CD4-positive, alpha-beta T cell treated with Interleukin-15 for 4 hours (primary cell): Measurements from ENCODE around the gene SETD3.

Experiments
- DNase-seq: peaks from one replicate; pipeline ENCODE4 v3.0.0-alpha.2; 2020; ENCODE audit warnings: low spot score

Gene SETD3

DNA sequence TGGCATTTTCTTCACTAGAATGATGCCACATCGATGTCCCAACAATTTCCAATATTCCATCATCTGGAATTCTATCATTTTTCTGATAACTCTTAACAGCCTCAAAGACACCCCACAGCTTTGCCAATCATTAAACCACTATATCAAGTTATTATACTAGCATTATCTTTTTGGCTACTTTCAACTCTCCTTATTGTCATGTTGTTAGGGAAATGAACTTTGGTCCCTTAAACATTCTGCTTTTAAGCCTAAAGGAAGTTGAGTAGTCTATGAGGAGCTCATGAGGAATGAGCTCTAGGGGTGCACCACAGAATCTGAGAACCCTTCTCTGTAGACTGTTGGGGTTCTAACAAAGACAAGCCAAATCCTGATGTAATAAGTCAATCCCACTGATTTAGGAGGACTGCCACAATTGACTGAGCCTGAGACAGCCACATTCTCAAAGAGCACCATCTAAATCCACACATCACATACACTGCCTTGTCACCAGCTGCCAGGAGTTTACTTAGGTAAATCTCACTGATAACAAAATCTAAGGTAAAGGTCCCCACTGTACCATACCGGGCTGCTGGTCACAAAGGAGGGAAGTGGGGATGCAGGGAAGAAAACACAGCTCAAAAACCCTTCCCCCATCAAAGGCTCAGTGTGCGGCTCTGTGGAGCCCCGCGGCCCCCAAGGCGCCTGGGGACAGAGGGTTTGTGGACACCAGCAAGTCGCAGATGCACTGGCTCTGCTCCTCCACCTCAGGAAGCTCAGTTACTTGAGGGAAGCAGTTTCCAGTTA is 58.2 kb downstream of the SETD3 start:
- no peak for DNase-seq

DNA sequence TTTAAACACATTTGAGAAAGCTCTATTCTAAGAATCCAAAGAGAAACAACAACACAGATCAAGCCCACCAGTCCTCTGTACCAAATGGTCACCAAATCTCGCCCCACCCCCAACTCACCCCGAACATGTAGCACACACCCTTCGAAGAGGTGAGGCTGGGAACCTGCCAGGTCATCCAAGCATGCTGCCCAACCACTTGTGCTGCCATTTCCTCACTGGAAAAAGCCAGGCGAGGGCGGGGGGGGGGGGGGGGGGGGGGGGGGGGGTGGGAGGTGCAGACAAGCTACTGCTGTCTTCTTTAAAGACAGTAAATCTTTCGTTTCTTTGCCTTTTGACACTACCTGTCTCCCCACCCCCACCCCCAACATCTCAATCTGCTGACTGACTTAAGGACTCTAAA is 59.9 kb downstream of the SETD3 start:
- DNase-seq, result no peak

DNA sequence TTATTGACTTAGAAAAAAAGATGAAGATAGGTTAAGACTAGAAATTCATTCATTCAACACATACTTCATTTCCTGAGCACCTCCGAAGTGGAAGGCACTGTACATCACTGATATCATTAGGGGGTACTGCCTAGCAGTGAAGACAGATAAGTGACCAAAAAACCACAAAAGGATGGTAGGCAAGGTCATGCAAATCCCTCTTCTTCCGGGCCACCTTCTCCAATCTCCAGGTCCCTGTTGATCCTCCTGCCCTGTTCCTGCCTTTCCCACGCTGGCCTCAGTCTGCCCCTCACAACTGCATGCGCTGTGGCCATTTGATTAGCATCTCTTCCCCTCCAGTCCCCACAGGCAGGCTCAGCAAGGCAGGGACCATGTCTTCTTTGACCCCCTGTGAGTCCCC is 60.8 kb downstream of the SETD3 start:
- DNase-seq, result no peak

DNA sequence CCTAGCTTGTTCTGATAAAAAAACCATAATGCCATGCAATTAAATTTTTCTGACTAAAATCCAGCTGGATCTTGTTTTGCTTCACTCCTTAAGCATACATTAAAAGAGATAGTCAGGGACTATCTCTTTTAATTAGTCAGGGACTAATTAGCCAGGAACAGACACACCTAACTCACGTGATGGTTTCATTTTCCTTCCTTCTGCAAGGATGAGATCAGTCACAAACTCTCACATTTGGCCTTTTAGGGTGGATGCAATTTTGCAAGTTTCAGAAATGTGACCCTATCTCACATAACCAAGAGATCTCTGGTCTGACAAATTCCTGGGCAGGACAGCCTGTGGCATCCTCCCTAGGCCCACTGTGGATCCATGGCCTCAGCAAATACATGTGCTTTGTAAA is 62.4 kb downstream of the SETD3 start:
- no peak for DNase-seq

DNA sequence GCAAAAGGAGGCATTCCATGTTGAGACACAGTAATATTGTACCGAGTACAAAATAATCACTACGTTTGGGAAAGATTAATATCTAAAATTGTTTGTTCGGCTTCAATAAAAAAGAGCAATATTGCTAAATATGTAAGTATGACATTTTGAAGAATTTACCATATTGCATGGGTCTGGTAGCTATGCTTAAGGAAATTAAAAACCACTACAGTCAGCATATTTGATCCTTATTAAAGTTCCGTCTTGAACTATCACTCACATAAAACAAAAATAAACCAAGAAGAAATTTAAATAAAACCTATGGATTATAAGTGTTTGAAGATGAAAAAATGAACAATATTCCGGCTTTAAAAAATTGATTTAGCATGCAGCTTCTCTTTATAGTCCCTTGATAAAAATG is 63.8 kb downstream of the SETD3 start:
- DNase-seq, result no peak

DNA sequence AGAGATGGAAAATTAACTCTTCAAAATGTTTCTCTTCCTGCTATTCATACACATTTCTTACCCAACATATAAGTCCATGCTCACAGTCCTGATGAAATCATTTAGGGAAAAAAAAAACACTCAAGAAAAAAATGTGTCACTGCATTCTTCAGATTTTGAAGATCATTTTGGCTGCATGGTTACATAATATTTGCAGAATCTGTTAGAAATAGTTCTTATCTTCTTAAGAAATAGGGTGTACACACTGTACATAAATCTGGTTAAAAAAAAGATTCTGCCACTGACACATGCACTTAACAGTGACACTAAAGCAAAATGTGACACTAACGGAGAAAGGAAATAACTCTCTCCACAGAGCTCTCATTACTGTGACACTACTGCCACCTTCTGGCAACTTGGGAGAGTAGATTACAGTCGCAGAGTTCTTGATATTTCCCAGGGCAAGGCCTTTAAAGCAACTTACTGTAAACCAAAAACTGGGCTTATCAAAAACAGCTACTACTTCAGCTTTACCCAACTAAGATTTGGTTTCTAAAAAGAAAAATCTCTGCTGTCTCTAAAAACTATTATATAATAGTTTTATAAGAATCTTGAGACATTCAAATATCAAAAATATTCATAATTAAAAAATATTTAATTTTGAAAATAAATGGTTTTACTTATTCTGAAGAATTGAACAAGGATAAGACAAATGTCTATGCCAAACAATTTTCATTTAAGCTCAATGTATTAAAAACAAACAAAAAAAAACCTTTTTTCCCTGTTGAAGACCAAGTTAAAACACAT is 65.0 kb downstream of the SETD3 start:
- DNase-seq, result peak; percentile 84

DNA sequence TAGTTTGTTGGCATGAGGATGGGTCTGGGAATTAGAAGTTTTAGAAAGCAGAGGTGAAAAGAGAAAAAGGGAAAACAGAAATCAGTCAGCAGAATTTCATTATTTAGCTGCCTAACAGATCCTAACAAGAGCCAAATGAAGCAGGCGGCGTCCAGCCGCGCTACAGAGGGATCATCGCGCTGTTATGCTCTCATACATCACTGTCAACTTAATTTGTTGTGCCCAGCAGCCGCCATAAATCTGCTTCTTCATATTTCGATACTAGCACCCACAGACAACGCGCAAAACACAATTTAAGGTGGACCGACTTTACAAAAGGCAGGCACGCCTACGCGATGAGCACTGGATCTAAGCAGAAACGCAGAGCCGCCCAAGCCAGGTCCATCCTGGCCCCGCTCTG is 66.7 kb downstream of the SETD3 start:
- DNase-seq, result no peak

DNA sequence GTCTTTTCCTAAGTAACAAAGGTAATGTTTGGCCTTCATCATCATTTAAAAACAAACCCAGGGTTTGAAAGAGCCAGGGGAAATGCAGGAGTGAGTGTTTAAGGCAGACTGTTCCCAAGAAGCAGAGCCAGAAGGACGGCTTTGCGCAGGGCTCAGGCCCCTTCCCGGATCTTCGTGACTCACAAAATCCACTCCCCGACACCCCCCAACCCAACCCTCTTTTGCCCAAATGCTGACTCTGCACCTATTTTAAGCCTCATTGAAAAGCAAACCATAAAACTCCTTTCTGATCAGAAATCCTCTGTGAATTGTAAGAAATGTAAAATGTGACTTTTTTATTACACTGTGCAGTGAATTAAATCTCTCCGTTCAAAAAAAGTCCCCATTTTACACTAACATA is 67.5 kb downstream of the SETD3 start:
- DNase-seq, result no peak

DNA sequence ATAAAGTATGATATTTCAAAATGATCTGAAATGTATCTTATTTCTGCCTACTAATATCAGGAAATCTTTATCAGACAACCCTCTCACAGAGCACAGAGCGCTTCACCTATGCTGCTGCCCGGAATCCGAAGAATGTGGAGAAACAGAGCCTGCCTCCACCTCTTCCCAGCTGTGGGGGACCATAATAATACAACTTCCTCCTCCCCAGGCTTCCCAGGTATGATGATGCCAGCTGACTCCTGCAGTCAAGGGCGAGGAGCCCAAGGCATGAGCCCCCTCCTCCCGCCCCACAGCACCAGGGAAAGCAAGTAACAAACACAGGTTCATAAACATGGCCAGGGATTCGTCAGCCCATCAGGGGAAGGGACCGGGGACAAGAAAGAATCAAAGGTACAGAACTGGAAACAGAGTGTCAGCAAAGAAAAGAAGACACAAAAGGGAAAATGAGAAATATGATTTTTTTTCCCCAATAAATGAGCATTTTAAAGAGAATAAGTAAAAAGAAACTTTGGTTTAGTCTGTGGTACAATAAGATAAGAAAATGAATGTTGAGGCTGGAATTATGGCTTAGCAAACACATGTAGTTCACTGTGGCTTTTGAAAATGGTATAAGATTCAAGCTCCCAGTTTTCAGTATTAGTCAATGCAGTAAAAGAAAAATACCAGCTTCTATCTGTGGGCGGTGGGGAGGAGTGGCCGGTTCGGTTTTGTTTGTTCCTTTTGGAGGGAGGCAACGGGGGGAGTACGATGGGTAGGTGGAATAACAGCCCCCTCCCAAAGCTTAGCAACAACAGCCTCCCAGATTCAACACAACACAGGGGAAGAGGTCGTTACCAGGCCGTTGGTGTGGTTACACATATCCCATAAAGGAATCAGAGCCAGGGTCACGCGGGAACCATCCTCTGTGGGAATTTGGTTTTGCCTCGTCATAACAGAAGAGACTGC is 68.3 kb downstream of the SETD3 start:
- DNase-seq, result no peak

DNA sequence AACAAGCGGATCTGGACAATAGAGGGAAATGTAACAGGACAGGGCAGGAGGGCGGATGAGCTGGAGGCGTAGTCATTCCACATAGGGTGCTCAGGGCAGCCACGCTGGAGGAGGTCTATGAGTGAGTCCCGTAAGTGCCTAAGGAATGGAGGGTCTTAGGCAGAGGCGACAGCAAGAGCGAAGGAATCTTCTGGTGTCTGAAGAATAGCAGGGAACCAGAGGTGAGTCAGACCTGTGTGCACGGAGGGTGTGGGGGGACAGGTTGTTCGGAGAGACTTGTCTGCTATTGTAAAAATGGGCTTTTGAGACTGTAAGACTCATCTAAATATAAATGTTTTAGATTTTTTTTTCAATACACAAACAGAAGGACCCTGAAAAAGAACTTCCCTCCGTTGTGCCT is 70.6 kb downstream of the SETD3 start:
- no peak for DNase-seq

DNA sequence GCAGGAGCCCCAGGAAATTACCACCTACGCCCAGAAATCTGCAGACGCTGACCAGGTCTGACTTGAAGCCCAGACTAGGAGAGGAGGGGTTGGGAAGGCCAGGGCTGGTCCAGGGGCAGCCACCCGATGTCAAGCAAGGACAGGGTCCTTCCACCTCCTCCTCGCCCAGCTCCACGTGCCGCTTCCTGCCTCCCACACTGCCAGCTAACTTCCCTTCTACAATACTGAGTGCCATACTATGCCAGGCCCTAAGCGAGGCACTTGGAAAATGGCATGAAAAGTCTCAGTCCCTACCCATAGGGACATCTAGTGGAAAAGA is 71.7 kb downstream of the SETD3 start:
- DNase-seq, result no peak

DNA sequence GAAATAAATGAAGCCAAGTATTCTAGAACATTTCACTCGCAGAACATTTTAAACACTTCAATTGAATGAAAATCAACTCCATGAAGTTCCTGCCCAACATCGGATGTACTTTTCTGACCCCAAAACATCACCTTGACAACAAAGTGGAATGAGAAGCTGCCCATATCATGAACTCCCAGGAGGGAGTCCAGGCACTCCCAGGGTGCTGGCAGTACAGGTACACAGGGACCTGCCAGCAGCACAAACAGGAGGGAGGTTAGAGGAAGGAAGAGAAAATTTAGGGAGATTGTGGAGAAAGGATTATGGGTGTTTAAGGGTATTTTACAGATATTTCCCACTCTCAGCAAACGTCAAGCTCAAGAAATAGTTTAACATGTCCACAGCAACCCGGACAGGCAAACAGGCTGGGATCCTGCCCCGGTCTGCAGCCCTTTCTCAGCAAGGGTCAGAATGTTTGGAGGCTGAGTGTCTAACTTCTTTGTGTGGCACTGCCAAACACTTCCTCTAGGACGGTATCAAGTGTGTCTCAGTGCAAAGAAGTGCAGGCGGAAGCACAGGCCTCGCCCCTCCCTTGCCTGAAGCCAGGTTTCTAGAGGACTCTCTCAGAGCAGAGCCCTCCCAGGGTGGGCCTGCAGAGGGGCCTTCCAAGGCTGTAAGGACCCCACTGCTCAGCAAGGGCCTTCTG is 72.2 kb downstream of the SETD3 start:
- DNase-seq, result no peak

DNA sequence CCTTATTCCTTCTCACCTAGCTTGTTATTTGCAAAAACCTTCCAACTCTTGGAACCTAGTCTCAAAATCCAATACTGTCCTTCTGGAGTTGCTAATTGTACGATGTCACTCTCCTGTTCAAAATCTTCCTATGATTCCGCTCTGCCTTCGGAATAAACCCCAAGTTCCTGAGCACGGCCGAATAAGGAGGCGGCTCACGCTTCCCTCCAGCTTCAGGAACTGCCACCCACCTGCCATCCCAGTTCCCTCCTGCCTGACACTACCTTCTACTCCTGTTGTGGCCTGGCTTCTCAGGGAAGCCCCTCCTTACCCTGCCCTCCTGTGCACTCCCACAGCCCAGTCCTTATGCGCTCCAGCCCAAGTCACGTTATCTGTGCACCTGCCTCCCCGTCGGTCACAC is 73.2 kb downstream of the SETD3 start:
- DNase-seq, result no peak

DNA sequence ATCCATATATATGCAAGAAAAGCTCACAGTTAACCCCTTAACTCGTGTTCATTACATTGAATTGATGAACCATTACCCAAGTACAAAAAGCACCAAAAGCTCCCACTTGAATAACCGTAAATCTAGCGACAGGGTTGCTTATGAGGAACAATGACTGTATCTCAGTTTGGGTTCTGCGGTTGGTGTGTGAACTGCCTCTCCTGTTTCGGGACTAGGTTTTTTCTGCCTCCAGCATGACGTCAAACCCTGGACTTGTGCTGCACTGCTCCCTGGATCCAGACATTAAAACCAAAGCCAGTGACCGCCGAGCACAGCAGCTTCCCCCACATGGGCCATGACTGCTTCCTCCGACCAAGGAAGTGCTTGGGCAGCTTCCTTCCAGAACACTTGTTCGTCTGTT is 77.7 kb downstream of the SETD3 start:
- no peak for DNase-seq

DNA sequence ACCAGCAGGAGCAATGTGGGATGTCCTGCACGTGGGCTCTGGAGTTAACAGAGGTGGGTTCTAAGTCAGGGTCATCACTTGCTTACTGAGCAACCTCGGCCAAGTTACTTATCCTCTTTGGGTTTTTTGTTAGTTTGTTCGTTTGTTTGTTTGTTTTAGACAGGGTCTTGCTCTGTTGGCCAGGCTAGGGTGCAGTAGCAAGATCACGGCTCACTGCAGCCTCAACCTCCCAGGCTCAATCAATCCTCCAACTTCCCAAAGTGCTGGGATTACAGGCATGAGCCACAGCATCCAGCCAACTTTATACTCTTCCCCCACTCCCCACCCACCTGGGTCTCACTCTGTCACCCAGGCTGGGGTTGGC is 78.4 kb downstream of the SETD3 start:
- no peak for DNase-seq

DNA sequence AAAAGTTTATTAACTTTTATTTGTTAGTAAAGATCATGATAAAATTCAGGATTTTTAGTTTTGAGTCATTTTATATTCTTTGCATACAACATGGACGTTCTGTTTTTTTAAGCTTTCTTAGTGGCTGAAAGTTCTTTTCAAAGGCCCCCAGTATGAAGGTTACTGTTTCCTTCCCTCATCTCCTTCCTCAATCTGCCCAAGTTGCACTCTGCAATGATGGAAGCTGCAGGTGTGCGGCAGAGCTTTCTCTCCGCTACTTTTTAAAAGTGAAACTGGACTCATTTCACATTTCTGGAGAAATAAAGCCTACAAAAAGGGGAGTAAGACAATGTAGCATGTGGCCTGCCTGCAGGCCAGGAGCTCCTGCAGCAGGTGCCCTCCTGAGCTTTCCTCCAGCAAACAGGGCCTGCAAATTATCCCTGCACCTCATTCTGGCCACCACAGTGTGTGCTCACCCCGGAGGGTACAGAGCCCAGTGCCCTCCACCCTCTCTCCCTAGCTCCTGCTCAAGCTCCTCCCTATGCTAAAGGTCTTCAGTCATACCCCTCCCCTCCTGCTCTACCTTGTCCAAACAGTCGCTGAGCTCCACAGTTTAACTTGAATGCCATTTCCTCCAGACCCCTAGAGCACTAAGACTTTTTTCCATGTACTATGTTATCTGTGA is 78.9 kb downstream of the SETD3 start:
- no peak for DNase-seq

DNA sequence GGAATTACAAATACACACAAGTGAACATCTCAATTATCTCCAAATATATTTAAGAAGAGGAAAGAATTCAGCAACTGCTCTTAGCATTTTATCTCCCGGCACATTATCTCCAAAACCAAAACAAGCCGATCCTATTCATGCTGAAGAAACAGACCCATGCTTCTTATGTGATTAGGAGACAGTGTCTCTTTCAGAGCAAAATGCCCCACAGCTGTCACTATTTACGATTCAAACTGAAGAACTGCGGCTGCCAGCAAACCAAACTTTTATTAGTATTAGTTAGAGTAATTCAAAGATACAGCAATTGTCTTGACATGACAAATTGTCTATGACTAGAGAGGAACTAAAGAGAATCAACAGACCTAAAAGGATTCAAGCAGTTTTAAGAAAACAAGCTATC is 79.4 kb downstream of the SETD3 start:
- DNase-seq, result no peak

DNA sequence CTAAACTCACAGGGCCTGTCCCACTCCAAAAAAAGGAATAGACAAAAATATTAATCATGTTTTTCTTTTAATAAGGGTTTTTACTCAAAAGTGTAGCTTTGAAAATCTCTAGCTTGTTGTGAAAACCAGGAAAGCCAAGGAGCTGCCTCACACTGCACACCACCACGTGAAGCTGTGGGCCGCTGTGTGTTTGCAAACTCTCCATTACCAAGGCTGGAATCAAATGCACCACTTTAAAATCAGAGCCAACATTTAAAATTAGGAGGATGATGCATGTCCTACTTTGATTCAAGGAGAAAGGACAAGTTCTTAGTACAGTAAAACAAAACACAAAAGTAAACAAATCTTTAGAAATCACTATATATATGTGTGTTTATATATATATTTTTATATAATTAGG is 83.0 kb downstream of the SETD3 start:
- no peak for DNase-seq

DNA sequence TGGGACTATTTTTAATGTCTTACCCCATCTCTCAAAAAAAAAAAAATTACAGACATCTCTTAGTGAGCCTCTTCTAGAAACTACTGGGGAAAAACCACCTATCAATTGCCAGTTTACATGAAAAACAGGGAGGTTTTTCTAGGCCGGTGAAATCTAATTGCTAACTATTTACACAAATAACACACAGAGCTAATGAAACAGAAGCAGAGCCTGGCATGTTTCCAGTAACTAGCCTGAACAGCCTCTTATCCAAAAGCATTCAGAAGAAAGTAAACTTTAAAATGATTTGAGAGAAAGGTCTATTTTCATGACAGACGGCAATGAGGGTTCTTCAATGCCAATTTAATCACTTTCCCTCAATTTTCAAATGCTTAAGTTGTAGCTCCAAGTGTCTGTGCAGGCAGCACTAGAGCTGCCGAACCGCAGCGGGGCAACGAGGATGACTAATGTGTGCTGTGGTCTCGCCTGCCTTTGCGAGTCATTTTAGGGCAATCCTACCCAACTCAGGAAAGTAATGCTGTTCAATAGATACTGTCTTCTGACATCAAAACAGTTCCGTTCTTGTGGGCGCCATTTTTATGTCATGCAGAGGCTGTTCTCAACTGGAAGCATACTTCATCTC is 84.6 kb downstream of the SETD3 start:
- DNase-seq, result peak; percentile 48

DNA sequence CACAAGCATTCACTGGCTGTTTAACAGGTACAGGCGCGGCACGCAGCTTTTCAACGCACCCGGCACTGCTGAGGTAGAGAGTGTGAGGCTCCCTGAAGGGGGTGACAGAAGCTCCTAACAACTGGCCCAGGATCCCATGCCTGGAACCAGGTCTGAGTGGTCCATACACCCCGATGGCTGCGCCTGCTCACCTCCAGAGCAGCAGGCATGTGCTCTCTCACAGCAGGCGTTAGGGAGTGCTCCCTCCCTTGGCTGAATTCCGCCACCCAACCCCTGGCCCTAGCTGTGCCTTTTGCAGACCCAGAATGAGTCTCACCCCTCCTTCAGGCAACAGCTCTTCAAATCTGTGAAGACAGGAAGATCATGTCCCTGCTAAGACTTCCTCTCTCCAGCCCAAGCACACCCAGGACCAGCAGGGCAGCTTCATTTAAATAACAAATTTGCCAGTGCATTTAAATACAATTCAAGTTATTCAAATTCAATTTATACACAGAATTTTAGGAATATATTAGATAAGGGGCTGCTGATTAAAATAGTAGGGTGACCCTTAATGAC is 86.0 kb downstream of the SETD3 start:
- no peak for DNase-seq
